Sciatic nerve (tissue), 2 donors: ENCODE data around the gene B3GAT1. TPM values are rescaled to one million over a fixed set of nuclear protein-coding genes. Genes with fewer than 3 reads are reported as not detected.
"Not testable (repeated sequence)": the region's sequence is repeated elsewhere in the genome, so short reads cannot be mapped to it uniquely, and the experiment has no call there.

ENCODE experiments used
- ATAC-seq: fragments of 200-7000 bp; cut with Tn5 transposase; one replicate; pipeline ENCODE4 v1.9.1; 2020; ENCODE audit warnings: mild to moderate bottlenecking, moderate library complexity
- DNase-seq: peaks from one replicate; pipeline ENCODE4 v3.0.0-alpha.2; 2020; ENCODE audit warnings: low spot score
- intact Hi-C: fragments of 100-400 bp; cut with DNase I; formaldehyde crosslinking; loops from one replicate; pipeline ENCODE4 v1.14.2; 2022
- total RNA-seq: library from RNA; stranded (reverse); fragmentation: NEBNext Ultra II Directional; extraction: Animal tissue kit (Norgen Biotek cat#: 25700); gene quantifications from one replicate; pipeline ENCODE4 v1.2.1, GENCODE V29; 2021
- donor health status: DM: no; HTN: no; CAD: no.
- donor health status: DM: no; HTN: no; CAD: no.

Gene B3GAT1
- 23.3 TPM for total RNA-seq

GRCh38 chr11:134412203-134413042 lies at the start of gene B3GAT1:
Gene B3GAT1, minus strand, starts transcription at chr11:134412242. Its CDS starts 24,583 bp downstream, at chr11:134387659.
- ATAC-seq = peak; percentile 44
- peak; percentile 70 for DNase-seq

DNA sequence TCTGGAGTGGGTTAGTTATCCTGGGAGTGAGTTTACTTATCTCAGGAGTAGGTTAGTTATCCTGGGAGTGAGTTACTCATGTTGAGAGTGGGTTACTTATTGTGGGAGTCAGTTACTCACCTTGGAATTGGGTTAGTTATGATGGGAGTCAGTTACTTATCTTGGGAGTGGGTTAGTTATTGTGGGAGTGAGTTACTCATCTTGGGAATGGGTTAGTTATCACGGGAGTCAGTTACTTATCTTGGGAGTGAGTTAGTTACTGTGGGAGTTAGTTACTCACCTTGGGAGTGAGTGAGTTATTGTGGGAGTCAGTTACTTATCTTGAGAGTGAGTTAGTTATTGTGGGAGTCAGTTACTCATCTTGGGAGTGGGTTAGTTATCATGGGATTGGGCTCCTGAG lies 49.6 kb upstream of the B3GAT1 start:
- DNase-seq (no peak), ATAC-seq (no peak)
- intact Hi-C loops = no loop called here

More at GRCh38 chr11:134412203-134413042, at the start of gene B3GAT1:
- intact Hi-C loops = no loop called here

GRCh38 chr11:134460881-134461280 lies 48.8 kb upstream of the B3GAT1 start:
- no peak for ATAC-seq
- intact Hi-C loops = no loop called here
- DNase-seq = no peak

- DNase-seq = no peak
- intact Hi-C loops = no loop called here
- ATAC-seq = no peak
These were observed 48.1 kb upstream of the B3GAT1 start for GRCh38 chr11:134460062-134460561.

GRCh38 chr11:134459246-134460061 lies 47.4 kb upstream of the B3GAT1 start:
- DNase-seq = no peak
- no peak for ATAC-seq
- intact Hi-C loops = no loop called here

- ATAC-seq, DNase-seq, intact Hi-C loops: not testable (repeated sequence)
These were observed 45.5 kb upstream of the B3GAT1 start for GRCh38 chr11:134457411-134458007.

- ATAC-seq (no peak), DNase-seq (no peak)
- intact Hi-C loops = no loop called here
These were observed 43.5 kb upstream of the B3GAT1 start for GRCh38 chr11:134455516-134455915.

GRCh38 chr11:134454146-134454690 lies 42.2 kb upstream of the B3GAT1 start:
- intact Hi-C loops = no loop called here
- ATAC-seq (no peak), DNase-seq (no peak)

- no peak for DNase-seq
- intact Hi-C loops = no loop called here
- ATAC-seq = no peak
These were observed 41.4 kb upstream of the B3GAT1 start for GRCh38 chr11:134453441-134453840.

DNA sequence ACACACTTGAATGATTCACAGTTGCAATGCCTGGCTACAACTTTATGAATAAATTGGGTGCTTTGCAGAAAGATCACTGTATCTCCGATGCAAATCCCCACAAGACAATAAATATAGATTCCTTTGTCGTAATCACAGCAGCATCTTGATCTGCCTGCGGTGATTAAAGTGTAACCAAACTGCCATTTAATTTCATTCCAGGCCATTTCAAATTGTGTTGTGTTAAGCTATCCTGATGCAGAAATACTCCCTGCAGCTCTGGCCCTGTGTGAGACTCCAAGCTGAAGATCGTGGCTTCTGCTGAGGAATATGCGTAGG lies 40.8 kb upstream of the B3GAT1 start:
- intact Hi-C loops = no loop called here
- no peak for ATAC-seq
- DNase-seq = no peak

GRCh38 chr11:134452026-134452837 lies 40.2 kb upstream of the B3GAT1 start:
- peak; percentile 66 for ATAC-seq
- intact Hi-C loops = no loop called here
- DNase-seq = no peak

DNA sequence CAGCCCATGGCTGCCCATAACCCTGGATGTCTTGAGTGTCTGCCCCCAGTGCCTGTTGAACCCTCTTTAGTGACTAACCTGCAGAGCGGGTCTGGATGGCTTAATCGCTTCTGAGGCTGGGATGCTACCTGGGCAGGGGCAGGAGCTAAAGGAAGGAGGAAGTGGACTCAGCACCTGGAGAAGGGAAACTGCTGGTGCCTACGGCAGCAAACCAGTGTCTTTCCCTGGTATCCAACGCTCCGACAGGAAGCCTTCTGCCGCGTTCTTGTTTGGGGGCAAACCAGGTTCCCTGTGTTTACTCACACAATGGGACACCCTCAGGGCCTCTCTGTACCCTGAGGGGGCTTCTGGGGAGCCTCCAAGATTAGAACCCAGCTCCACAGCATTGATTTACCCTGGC lies 38.1 kb upstream of the B3GAT1 start:
- DNase-seq (peak; percentile 34), ATAC-seq (no peak)
- intact Hi-C loops = no loop called here

DNA sequence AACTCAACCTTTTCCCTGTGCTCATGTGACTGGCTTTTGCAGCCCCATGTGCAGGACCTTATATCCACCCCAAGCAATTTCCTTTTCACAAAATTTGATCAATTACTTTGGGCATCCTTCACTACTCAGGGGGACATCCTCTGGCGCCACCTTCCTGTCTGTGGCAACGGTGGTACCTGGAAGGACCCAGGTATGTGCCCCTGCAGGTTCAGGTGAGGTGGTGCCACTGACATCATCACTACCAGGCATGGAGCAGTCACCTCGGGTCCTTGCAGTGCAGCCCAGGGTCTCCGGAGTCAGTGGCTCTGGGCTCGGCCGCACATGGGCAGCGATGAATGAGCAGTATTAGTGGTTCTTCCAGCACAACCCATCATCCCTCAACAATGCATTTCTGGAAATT lies 37.7 kb upstream of the B3GAT1 start:
- peak; percentile 33 for DNase-seq
- no peak for ATAC-seq
- intact Hi-C loops = no loop called here

DNA sequence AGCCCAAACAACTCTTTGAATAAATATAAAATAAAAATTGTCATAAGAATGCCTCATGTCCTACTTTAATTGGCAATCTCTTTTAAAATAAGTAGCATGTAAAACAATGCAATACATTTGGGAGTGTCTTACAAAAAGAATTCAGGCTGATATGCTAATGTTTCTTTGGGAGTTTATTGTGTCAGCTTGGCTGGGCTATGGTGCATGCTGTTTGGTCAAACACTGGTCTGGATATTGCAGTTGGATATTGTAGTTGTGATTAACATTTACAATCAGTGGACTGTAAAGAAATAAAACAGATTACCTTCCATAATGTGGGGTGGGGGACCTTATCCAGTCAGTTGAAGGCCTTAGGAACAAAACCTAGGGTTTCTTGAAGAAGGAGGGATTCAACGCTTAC lies 37.0 kb upstream of the B3GAT1 start:
- no peak for ATAC-seq
- intact Hi-C loops = no loop called here

DNA sequence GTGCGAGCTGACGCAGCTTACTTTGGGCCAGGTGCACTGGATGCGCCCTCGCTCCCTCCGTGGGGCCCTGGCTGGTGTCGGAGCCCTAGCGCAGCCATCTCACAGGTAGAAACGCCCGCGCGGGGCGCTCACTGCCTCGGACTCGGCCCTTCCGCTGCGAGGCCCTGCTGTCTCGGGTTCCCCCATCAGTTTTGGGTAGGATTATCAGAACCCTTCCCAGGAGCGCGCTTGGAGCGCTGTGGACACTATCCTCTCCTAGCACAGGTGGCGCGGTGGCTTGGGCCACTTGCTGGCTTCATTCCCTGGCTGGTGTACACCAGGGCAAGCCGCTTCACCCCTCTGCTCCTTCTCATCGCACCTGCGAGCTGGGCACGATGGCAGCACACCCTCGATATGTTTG lies 35.7 kb upstream of the B3GAT1 start:
- intact Hi-C loops = no loop called here
- ATAC-seq = no peak
- DNase-seq = no peak

More for the DNA sequence above, 37.0 kb upstream of the B3GAT1 start:
- no peak for DNase-seq

DNA sequence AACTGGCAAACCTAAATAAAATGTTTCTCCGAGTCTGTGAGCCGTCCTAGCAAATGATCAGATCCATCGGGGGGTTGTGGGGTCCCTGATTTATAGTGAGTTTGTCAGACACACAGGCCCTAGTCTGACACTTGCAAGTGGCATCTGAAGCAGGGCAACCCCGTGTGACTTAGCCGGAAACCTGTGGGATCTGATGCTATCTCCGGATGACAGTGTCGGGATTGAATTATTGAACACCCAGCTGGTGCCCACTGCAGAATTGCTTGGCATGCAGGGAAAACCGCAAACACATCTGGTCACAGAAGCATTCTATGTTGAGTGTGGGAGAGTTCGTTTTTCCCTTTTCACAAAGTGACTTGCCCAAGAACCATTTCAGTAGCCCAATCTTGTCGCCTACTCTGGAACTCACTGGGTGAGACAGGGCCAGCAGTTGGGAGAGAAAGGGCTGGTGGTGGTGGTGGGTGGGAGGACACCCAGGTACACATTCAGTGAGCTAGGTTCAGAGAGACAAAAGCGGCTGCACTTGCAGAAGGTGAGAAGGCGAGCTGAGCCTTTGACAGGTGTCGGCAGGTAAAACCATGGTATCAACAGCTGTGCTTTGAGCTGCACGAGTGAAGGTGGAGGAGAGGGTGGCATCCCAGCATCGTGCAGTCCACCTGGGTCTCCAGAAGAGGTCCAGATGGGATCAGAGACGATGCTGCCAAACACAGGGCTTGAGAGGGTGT lies 33.7 kb upstream of the B3GAT1 start:
- intact Hi-C loops = no loop called here
- no peak for ATAC-seq
- peak; percentile 23 for DNase-seq

GRCh38 chr11:134444160-134445108 lies 32.4 kb upstream of the B3GAT1 start:
- DNase-seq = peak; percentile 10
- ATAC-seq, intact Hi-C loops: not testable (repeated sequence)
